Neural progenitor cell (in vitro differentiated cells): ENCODE results near the gene ARL6IP1. TPM values are rescaled to one million over a fixed set of nuclear protein-coding genes. Genes with fewer than 3 reads are reported as not detected.
A peak's percentile ranks its signal among the peaks of the same experiment; 100 is the strongest.

Experiments
- DNase-seq: peaks from one replicate; pipeline ENCODE4 v3.0.0-alpha.2; 2016; ENCODE audit warnings: low spot score
- H2AFZ ChIP-seq: fragments of 200-600 bp; sonication (generic); replicated peaks from 2 replicates; pipeline ENCODE4 v1.6.1; 2016; ENCODE audit warnings: antibody characterized with exemption
- H3F3A ChIP-seq: fragments of 200-600 bp; sonication (generic); 2 replicates; pipeline ENCODE4 v1.6.1; 2016; ENCODE audit warnings: antibody characterized with exemption, low read depth
- H3K27ac ChIP-seq: fragments of 200-600 bp; sonication (generic); 2 replicates; pipeline ENCODE4 v1.5.1; 2016; ENCODE audit warnings: mild to moderate bottlenecking
- H3K27me3 ChIP-seq: fragments of 200-600 bp; sonication (generic); 2 replicates; pipeline ENCODE4 v1.6.1; 2016; ENCODE audit warnings: mild to moderate bottlenecking, moderate library complexity
- H3K36me3 ChIP-seq: fragments of 200-600 bp; sonication (generic); 2 replicates; pipeline ENCODE4 v1.5.1; 2016
- H3K4me1 ChIP-seq: fragments of 200-600 bp; sonication (generic); 2 replicates; pipeline ENCODE4 v1.6.1; 2016; ENCODE audit warnings: mixed run types
- H3K4me2 ChIP-seq: fragments of 200-600 bp; sonication (generic); 2 replicates; pipeline ENCODE4 v1.6.1; 2016
- H3K4me3 ChIP-seq: fragments of 200-600 bp; sonication (generic); 2 replicates; pipeline ENCODE4 v1.5.1; 2016
- H3K79me2 ChIP-seq: fragments of 200-600 bp; sonication (generic); 2 replicates; pipeline ENCODE4 v1.6.1; 2016; ENCODE audit warnings: low read depth
- H3K9ac ChIP-seq: fragments of 200-600 bp; sonication (generic); 2 replicates; pipeline ENCODE4 v1.6.1; 2016
- H3K9me3 ChIP-seq: fragments of 200-600 bp; sonication (generic); 2 replicates; pipeline ENCODE4 v1.5.1; 2016; ENCODE audit warnings: low read depth
- H4K20me1 ChIP-seq: fragments of 200-600 bp; sonication (generic); 2 replicates; pipeline ENCODE4 v1.6.1; 2016; ENCODE audit warnings: low read depth
- H3K27ac Mint-ChIP-seq: 3 replicates; pipeline ENCODE4 v1.8.0; 2021; ENCODE audit warnings: mixed read lengths
- H3K27me3 Mint-ChIP-seq: 2 replicates; pipeline ENCODE4 v1.8.0; 2022; ENCODE audit warnings: low read depth, mild to moderate bottlenecking, inconsistent platforms, moderate library complexity, mixed read lengths; ENCODE audit not compliant: insufficient read depth
- H3K36me3 Mint-ChIP-seq: 3 replicates; pipeline ENCODE4 v1.8.0; 2021; ENCODE audit warnings: mixed read lengths
- H3K4me1 Mint-ChIP-seq: 3 replicates; pipeline ENCODE4 v1.8.0; 2021; ENCODE audit warnings: mixed read lengths
- H3K4me3 Mint-ChIP-seq: 3 replicates; pipeline ENCODE4 v1.8.0; 2021; ENCODE audit warnings: mild to moderate bottlenecking, moderate library complexity, mixed read lengths
- H3K9me3 Mint-ChIP-seq: 3 replicates; pipeline ENCODE4 v1.8.0; 2020; ENCODE audit warnings: mixed read lengths
- EZH2 ChIP-seq: fragments of 200-600 bp; sonication (generic); IDR thresholded peaks from 2 replicates; pipeline ENCODE4 v1.6.1; 2017; ENCODE audit warnings: antibody characterized with exemption, mild to moderate bottlenecking, moderate library complexity
- EZH2phosphoT487 ChIP-seq: fragments of 200-600 bp; sonication (generic); IDR thresholded peaks from 2 replicates; pipeline ENCODE4 v1.6.1; 2017; ENCODE audit warnings: antibody characterized with exemption
- total RNA-seq: library from RNA; depleted of rRNA; stranded (reverse); fragments of >200 nt; gene quantifications from 2 replicates; pipeline ENCODE4 v1.2.3, GENCODE V29; 2015; ENCODE audit warnings: low replicate concordance
- TF ChIP-seq, protein P1 (sequence below): fragments of 200-600 bp; sonication (generic); IDR thresholded peaks from 2 replicates; pipeline ENCODE4 v1.5.1; 2017; ENCODE audit warnings: antibody characterized with exemption, mild to moderate bottlenecking

The ARL6IP1 gene
- total RNA-seq, 1 donor from 2014 or later: 813 TPM

DNA sequence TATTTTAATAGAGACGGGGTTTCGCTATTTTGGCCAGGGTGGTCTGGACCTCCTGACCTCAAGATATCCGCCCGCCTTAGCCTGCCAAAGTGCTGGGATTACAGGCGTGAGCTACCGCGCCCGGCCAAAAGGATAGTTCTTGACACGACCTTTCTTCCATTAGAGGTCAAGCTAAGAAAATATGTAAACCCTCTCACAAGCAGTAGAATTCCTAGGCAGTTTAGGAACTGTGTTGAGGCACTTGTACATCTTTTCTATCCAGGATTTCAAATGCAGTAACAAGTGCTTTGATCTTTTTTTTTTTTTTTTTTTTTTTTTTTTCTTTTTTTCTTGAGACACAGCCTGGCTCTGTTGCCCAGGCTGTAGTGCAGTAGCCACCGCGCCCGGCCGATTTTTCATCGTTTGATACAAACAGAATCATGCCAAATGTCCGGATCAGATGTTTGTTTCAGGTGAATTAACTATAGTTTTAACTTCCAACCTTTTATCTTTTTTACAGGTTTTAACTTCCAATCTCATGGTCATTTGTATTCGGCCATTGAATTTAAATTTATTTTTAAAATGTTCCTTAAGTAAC, 1.5 kb upstream of the ARL6IP1 start:
- Mint-ChIP-seq H3K9me3 (no peaks in the 10 kb centered on the region), H3K36me3 (peaks cover 3% of the 10 kb centered on the region), H3K4me1 (peaks cover 60% of the 10 kb centered on the region), H3K27ac (peak overlapping the region; percentile 52), H3K27me3 (peaks cover 6% of the 10 kb centered on the region), H3K4me3 (peak overlapping the region; percentile 98)
- no peaks in the 10 kb centered on the region for H3K9me3 ChIP-seq
- H3K27me3 ChIP-seq: no peaks in the 10 kb centered on the region
- TF ChIP-seq, protein P1, sequence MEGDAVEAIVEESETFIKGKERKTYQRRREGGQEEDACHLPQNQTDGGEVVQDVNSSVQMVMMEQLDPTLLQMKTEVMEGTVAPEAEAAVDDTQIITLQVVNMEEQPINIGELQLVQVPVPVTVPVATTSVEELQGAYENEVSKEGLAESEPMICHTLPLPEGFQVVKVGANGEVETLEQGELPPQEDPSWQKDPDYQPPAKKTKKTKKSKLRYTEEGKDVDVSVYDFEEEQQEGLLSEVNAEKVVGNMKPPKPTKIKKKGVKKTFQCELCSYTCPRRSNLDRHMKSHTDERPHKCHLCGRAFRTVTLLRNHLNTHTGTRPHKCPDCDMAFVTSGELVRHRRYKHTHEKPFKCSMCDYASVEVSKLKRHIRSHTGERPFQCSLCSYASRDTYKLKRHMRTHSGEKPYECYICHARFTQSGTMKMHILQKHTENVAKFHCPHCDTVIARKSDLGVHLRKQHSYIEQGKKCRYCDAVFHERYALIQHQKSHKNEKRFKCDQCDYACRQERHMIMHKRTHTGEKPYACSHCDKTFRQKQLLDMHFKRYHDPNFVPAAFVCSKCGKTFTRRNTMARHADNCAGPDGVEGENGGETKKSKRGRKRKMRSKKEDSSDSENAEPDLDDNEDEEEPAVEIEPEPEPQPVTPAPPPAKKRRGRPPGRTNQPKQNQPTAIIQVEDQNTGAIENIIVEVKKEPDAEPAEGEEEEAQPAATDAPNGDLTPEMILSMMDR: no peak
- TF ChIP-seq EZH2phosphoT487 (no peak), EZH2 (no peak)
- H3K36me3 ChIP-seq: peaks cover 3% of the 10 kb centered on the region
- H4K20me1 ChIP-seq: peaks cover 34% of the 10 kb centered on the region
- peaks cover 59% of the 10 kb centered on the region for H3K79me2 ChIP-seq
- H3F3A ChIP-seq: peaks cover 38% of the 10 kb centered on the region
- peaks cover 43% of the 10 kb centered on the region for H3K4me1 ChIP-seq
- H3K27ac ChIP-seq: peak overlapping the region; percentile 54
- no peak overlapping the region for H2AFZ ChIP-seq
- H3K9ac ChIP-seq: no peak overlapping the region
- H3K4me3 ChIP-seq: no peak overlapping the region
- no peak for DNase-seq
- H3K4me2 ChIP-seq: no peak overlapping the region

DNA sequence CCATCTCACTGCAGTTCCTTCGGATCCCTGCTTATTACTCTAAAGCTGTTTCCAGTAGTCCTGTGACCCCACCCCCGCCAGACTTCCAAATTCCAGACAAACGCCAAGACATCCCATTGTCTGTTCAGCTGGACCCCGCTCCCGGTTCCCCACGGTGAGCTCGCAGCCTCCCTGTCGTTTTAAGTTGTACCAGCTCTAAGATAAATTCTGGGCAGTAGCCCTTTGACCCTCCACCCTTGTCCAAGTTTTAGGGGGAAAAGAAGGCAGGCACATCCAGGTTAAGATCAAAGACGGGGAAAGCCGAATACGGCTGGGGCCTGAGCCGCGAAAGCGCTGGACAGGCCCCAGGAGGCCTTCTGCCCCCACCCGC, 589 bp downstream of the ARL6IP1 start:
- peak overlapping the region; percentile 68 for H3K27ac ChIP-seq
- TF ChIP-seq, protein P1: no peak
- no peak for TF ChIP-seq EZH2phosphoT487
- no peak for TF ChIP-seq EZH2

DNA sequence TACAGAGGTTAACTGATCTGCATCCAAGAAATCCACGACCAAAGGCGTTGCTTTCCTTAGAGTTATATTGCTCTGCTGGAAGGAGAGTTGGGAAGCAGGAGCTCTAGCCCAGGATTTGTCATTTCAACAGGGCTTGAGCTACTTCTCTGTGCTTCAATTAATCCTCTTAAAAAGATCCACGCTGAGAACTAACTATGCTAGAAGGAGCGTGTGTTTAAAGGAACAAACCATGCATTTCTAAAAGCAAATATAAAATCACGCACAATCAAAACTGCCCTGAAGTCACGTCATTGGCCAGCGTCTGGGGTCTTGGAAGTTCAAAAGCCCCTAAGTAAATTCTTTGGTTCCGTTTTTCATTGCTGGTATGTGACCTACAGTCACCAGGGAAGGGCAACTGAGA, 1.1 kb downstream of the ARL6IP1 start:
- H3K4me1 ChIP-seq: peaks cover 45% of the 10 kb centered on the region
- H3K27ac Mint-ChIP-seq: peak overlapping the region; percentile 91
- peaks cover 59% of the 10 kb centered on the region for H4K20me1 ChIP-seq
- no peak for TF ChIP-seq EZH2
- no peak overlapping the region for H2AFZ ChIP-seq
- H3K27me3 Mint-ChIP-seq: peaks cover 6% of the 10 kb centered on the region
- H3K4me3 ChIP-seq: peak overlapping the region; percentile 78
- peak overlapping the region; percentile 98 for H3K4me3 Mint-ChIP-seq
- H3K4me1 Mint-ChIP-seq: peaks cover 55% of the 10 kb centered on the region
- no peak overlapping the region for H3K27ac ChIP-seq
- H3K79me2 ChIP-seq: peaks cover 84% of the 10 kb centered on the region
- peak; percentile 33 for DNase-seq
- no peaks in the 10 kb centered on the region for H3K27me3 ChIP-seq
- H3K36me3 ChIP-seq: peaks cover 25% of the 10 kb centered on the region
- H3K4me2 ChIP-seq: peak overlapping the region; percentile 92
- no peaks in the 10 kb centered on the region for H3K9me3 Mint-ChIP-seq
- peaks cover 46% of the 10 kb centered on the region for H3F3A ChIP-seq
- no peaks in the 10 kb centered on the region for H3K9me3 ChIP-seq
- H3K9ac ChIP-seq: peak overlapping the region; percentile 77
- peaks cover 14% of the 10 kb centered on the region for H3K36me3 Mint-ChIP-seq

More for the DNA sequence above, 589 bp downstream of the ARL6IP1 start:
- Histone ChIP-seq H3F3A (peaks cover 41% of the 10 kb centered on the region), H3K4me1 (peaks cover 48% of the 10 kb centered on the region), H4K20me1 (peaks cover 55% of the 10 kb centered on the region), H2AFZ (no peak overlapping the region), H3K9ac (peak overlapping the region; percentile 77), H3K36me3 (peaks cover 20% of the 10 kb centered on the region), H3K9me3 (no peaks in the 10 kb centered on the region), H3K4me2 (peak overlapping the region; percentile 92), H3K27me3 (no peaks in the 10 kb centered on the region), H3K79me2 (peaks cover 80% of the 10 kb centered on the region), H3K4me3 (peak overlapping the region; percentile 78)
- Mint-ChIP-seq H3K36me3 (peaks cover 12% of the 10 kb centered on the region), H3K27me3 (peaks cover 6% of the 10 kb centered on the region), H3K9me3 (no peaks in the 10 kb centered on the region), H3K27ac (peak overlapping the region; percentile 91), H3K4me1 (peaks cover 58% of the 10 kb centered on the region), H3K4me3 (peak overlapping the region; percentile 98)
- peak; percentile 73 for DNase-seq

DNA sequence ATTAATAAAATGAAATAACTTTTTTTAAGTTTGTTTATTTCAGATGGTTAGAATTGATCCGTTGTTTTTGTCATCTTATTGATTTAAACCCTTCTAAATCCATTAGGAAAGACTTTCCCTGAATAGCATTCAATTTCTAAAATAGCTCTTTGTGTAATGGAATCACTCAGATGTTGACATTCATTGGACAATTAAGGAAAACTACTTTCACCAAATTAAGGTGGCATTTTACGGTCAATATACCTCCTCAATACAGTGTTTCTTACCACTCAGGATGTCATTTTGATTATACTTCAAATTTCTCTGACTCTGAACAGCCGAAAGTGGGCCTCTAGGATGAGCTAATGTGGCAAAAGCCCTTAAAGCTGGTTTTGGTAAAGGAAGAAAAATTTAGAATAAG, 1.8 kb downstream of the ARL6IP1 start:
- peak overlapping the region; percentile 77 for H3K9ac ChIP-seq
- H3K9me3 ChIP-seq: no peaks in the 10 kb centered on the region
- peaks cover 48% of the 10 kb centered on the region for H3F3A ChIP-seq
- peaks cover 33% of the 10 kb centered on the region for H3K36me3 ChIP-seq
- peaks cover 87% of the 10 kb centered on the region for H3K79me2 ChIP-seq
- peak overlapping the region; percentile 67 for H3K27ac Mint-ChIP-seq
- H3K36me3 Mint-ChIP-seq: peaks cover 14% of the 10 kb centered on the region
- H3K27me3 ChIP-seq: no peaks in the 10 kb centered on the region
- H3K4me1 ChIP-seq: peaks cover 37% of the 10 kb centered on the region
- no peaks in the 10 kb centered on the region for H3K9me3 Mint-ChIP-seq
- H3K4me3 ChIP-seq: peak overlapping the region; percentile 78
- TF ChIP-seq EZH2: no peak
- TF ChIP-seq EZH2phosphoT487: no peak
- TF ChIP-seq, protein P1: no peak
- H3K4me3 Mint-ChIP-seq: peak overlapping the region; percentile 98
- no peak overlapping the region for H2AFZ ChIP-seq
- DNase-seq: no peak
- H4K20me1 ChIP-seq: peaks cover 60% of the 10 kb centered on the region
- peaks cover 48% of the 10 kb centered on the region for H3K4me1 Mint-ChIP-seq
- peaks cover 6% of the 10 kb centered on the region for H3K27me3 Mint-ChIP-seq
- peak overlapping the region; percentile 92 for H3K4me2 ChIP-seq
- H3K27ac ChIP-seq: no peak overlapping the region
